Osteocyte (in vitro differentiated cells): ENCODE data around the gene SFT2D3. TPM values are rescaled to one million over a fixed set of nuclear protein-coding genes. Genes with fewer than 3 reads are reported as not detected.

ENCODE experiments used
- DNase-seq: peaks from one replicate; pipeline ENCODE4 v3.0.0; 2021; ENCODE audit warnings: mixed read lengths; ENCODE audit not compliant: unreplicated experiment; ENCODE audit errors: extremely low spot score
- H3K27ac Mint-ChIP-seq: one replicate; pipeline ENCODE4 v1.8.0; 2021; ENCODE audit warnings: mild to moderate bottlenecking, mixed read lengths; ENCODE audit not compliant: unreplicated experiment
- H3K27me3 Mint-ChIP-seq: one replicate; pipeline ENCODE4 v1.8.0; 2021; ENCODE audit warnings: mixed read lengths; ENCODE audit not compliant: unreplicated experiment
- H3K36me3 Mint-ChIP-seq: one replicate; pipeline ENCODE4 v1.8.0; 2021; ENCODE audit warnings: mixed read lengths; ENCODE audit not compliant: unreplicated experiment
- H3K4me1 Mint-ChIP-seq: one replicate; pipeline ENCODE4 v1.8.0; 2021; ENCODE audit warnings: mixed read lengths; ENCODE audit not compliant: unreplicated experiment
- H3K4me3 Mint-ChIP-seq: one replicate; pipeline ENCODE4 v1.8.0; 2021; ENCODE audit warnings: mild to moderate bottlenecking, moderate library complexity, mixed read lengths; ENCODE audit not compliant: unreplicated experiment
- H3K9me3 Mint-ChIP-seq: one replicate; pipeline ENCODE4 v1.8.0; 2021; ENCODE audit warnings: mixed read lengths; ENCODE audit not compliant: unreplicated experiment
- total RNA-seq: library from RNA; stranded (reverse); gene quantifications from 2 replicates; pipeline ENCODE4 v1.2.1, GENCODE V29; 2021
- TF ChIP-seq, protein P1 (sequence below): fragments of 200-600 bp; sonication (generic); IDR thresholded peaks from 2 replicates; pipeline ENCODE4 v1.5.0; 2021; ENCODE audit warnings: antibody characterized with exemption, mild to moderate bottlenecking, moderate library complexity

SFT2D3 gene
- total RNA-seq, 1 donor from 2014 or later, result 8.4 TPM

GRCh38 chr2:127722807-127723206, 21.5 kb downstream of the SFT2D3 start:
- TF ChIP-seq, protein P1, sequence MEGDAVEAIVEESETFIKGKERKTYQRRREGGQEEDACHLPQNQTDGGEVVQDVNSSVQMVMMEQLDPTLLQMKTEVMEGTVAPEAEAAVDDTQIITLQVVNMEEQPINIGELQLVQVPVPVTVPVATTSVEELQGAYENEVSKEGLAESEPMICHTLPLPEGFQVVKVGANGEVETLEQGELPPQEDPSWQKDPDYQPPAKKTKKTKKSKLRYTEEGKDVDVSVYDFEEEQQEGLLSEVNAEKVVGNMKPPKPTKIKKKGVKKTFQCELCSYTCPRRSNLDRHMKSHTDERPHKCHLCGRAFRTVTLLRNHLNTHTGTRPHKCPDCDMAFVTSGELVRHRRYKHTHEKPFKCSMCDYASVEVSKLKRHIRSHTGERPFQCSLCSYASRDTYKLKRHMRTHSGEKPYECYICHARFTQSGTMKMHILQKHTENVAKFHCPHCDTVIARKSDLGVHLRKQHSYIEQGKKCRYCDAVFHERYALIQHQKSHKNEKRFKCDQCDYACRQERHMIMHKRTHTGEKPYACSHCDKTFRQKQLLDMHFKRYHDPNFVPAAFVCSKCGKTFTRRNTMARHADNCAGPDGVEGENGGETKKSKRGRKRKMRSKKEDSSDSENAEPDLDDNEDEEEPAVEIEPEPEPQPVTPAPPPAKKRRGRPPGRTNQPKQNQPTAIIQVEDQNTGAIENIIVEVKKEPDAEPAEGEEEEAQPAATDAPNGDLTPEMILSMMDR, result no peak
- no peak for DNase-seq
- no peaks in the 10 kb centered on the region for H3K9me3 Mint-ChIP-seq
- H3K36me3 Mint-ChIP-seq, result peaks cover 27% of the 10 kb centered on the region
- no peaks in the 10 kb centered on the region for H3K4me1 Mint-ChIP-seq
- no peak overlapping the region for H3K4me3 Mint-ChIP-seq
- H3K27ac Mint-ChIP-seq, result no peak overlapping the region
- no peaks in the 10 kb centered on the region for H3K27me3 Mint-ChIP-seq

- peaks cover 18% of the 10 kb centered on the region for H3K36me3 Mint-ChIP-seq
- H3K27ac Mint-ChIP-seq, result no peak overlapping the region
- H3K4me1 Mint-ChIP-seq, result no peaks in the 10 kb centered on the region
- DNase-seq, result no peak
- no peak overlapping the region for H3K4me3 Mint-ChIP-seq
- no peaks in the 10 kb centered on the region for H3K27me3 Mint-ChIP-seq
- TF ChIP-seq, protein P1, result no peak
- H3K9me3 Mint-ChIP-seq, result no peaks in the 10 kb centered on the region
Observed at GRCh38 chr2:127726158-127726880, 25.0 kb downstream of the SFT2D3 start.

- TF ChIP-seq, protein P1, result no peak
- peaks cover 29% of the 10 kb centered on the region for H3K4me1 Mint-ChIP-seq
- peak overlapping the region; percentile 17 for H3K4me3 Mint-ChIP-seq
- peaks cover 3% of the 10 kb centered on the region for H3K36me3 Mint-ChIP-seq
- H3K27me3 Mint-ChIP-seq, result no peaks in the 10 kb centered on the region
- no peaks in the 10 kb centered on the region for H3K9me3 Mint-ChIP-seq
- peak overlapping the region; percentile 84 for H3K27ac Mint-ChIP-seq
- no peak for DNase-seq
Observed at GRCh38 chr2:127733113-127733815, 32.0 kb downstream of the SFT2D3 start.

DNA sequence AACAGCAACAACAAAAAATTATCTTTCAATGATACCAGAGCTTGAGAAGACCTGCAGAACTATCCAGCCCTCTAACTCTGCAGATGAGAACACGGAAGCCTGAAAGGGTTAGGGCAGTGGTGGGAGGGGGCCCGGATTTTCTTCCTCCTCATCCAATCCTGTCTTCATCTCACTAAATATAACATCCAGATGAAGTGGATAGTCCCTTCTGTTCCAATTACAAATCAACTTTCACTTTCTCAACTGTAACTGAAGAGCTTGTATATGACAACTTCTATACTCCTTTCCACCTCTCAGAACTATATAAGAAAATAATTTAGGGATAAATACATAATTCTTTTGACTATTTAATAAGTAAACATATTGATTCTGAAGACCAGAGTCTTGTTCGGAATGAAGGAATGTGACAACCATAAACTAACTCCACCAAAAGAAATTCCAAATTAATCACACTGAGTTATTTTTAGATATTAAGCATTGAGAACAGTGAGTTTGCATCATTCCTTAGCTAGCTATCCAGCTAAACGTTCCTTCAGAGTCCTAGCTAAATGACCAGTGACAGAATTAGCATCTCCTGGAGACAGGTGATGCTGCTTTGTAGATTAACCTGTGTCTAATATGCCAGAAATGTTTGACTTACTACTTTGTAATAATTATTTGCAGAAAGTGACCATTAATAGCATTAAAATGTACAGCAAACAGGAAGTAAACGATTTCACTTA, 32.7 kb downstream of the SFT2D3 start:
- Mint-ChIP-seq H3K4me3 (peak overlapping the region; percentile 31), H3K36me3 (peaks cover 5% of the 10 kb centered on the region), H3K27me3 (no peaks in the 10 kb centered on the region), H3K9me3 (no peaks in the 10 kb centered on the region), H3K27ac (peak overlapping the region; percentile 84), H3K4me1 (peaks cover 29% of the 10 kb centered on the region)
- DNase-seq, result no peak
- TF ChIP-seq, protein P1, result no peak

DNA sequence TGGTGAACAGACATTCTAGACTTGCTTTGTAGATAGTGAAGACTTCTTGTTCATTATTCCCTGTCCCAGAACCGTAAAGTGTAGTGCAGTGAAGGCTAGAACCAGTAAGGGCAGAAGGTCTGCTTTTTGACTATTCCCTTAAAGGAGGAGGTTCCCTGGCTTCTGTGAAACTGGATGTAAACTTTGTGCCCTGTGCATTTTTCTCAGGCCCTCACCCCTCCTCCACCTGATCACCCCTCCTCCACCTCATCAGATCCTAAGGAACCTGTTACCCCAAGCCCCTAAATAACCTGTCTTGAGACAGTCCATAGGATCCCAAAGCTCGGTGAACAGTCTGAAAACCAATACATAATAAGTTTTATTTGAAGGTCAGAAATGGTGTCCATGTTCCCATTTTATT, 33.7 kb downstream of the SFT2D3 start:
- Mint-ChIP-seq H3K4me1 (peaks cover 29% of the 10 kb centered on the region), H3K36me3 (peaks cover 12% of the 10 kb centered on the region), H3K27ac (peak overlapping the region; percentile 84), H3K4me3 (no peak overlapping the region), H3K27me3 (no peaks in the 10 kb centered on the region), H3K9me3 (no peaks in the 10 kb centered on the region)
- no peak for DNase-seq
- TF ChIP-seq, protein P1, result no peak
